ENCODE data around the gene CHCHD3. TPM values are rescaled to one million over a fixed set of nuclear protein-coding genes. Genes with fewer than 3 reads are reported as not detected.
"Not testable (repeated sequence)": the region's sequence is repeated elsewhere in the genome, so short reads cannot be mapped to it uniquely, and the experiment has no call there.

Gene CHCHD3
- total and polyA plus RNA-seq, 3 experiments from 2014 or later: 59.1 to 87.6 (median 86.9) TPM

DNA sequence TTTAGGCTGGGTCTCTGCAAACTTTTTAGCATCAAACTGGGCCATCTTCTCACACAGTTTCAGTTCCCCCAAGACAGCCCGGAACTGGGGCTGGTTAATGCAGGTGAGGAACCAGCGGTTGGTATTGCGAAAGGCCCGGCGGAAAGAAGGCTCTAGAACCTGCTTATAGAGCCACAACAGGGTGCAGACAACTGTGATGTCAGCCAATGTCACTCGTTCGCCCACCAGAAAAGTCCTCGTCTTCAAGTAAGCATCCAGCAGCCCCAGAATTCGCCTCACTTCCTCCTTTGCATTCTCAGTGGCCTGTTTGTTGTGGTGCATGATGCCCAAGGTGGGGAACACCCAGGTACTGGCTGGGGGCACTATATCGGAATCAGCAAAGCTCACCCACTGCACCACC is 46.6 kb downstream of the CHCHD3 start:
- H3K27ac ChIP-seq (ENCODE audit: low read depth, low read length); H3K27me3 ChIP-seq (ENCODE audit: insufficient read depth, low read length, poor library complexity, severe bottlenecking); H3K36me3 ChIP-seq (ENCODE audit: insufficient read depth, low read length); POLR2A ChIA-PET; H3K4me1 ChIP-seq (ENCODE audit: insufficient read depth, low read length); H3K36me3 Mint-ChIP-seq; H3K4me3 ChIP-seq (ENCODE audit: low read length); H3K27me3 Mint-ChIP-seq; H3K9me3 ChIP-seq (ENCODE audit: low read length); H3K9me3 Mint-ChIP-seq; CTCF ChIA-PET: not testable (repeated sequence)
- Mint-ChIP-seq H3K4me1 (peaks cover 9 to 38% (median 35%) of the 10 kb centered on the region in 3 donors), H3K27ac (peak overlapping the region in 2 of 8 donors; percentile 76 to 82), H3K4me3 (peak overlapping the region in 1 of 7 donors; percentile 24)
- DNase-seq: peak in 1 of 5 donors; percentile 4

DNA sequence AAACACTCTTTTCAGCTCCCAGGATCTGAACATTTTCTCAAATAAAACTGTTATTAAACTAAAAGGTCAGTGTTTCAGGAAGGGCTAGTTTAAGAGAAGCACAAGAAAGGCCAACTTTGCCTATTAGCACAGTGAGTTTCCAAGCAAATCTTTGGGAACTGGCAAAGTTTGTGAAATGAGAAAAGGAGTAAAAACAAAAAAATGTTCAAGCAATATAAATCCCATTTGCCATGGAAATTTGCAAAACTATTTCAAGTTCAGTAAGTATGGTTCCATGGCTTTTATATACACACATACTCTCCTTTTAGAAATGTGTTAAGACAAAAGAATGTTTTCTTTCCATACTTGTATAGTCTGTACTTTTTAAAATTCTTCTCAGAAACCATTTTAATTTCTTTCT is 51.5 kb downstream of the CHCHD3 start:
- Histone ChIP-seq H3K36me3 (ENCODE audit: insufficient read depth, low read length) (no peaks in the 10 kb centered on the region), H3K27me3 (ENCODE audit: insufficient read depth, low read length, poor library complexity, severe bottlenecking) (no peaks in the 10 kb centered on the region), H3K27ac (ENCODE audit: low read depth, low read length) (no peak overlapping the region), H3K9me3 (ENCODE audit: low read length) (no peaks in the 10 kb centered on the region), H3K4me1 (ENCODE audit: insufficient read depth, low read length) (peaks cover 5% of the 10 kb centered on the region), H3K4me3 (ENCODE audit: low read length) (no peak overlapping the region)
- no peaks in the 10 kb centered on the region for H3K27me3 Mint-ChIP-seq
- H3K9me3 Mint-ChIP-seq: peaks cover 0 to 3% (median 0%) of the 10 kb centered on the region in 5 donors
- DNase-seq: no peak
- peaks cover 12 to 42% (median 39%) of the 10 kb centered on the region in 3 donors for H3K4me1 Mint-ChIP-seq
- POLR2A ChIA-PET: no interaction called here
- no peak overlapping the region for H3K4me3 Mint-ChIP-seq
- H3K27ac Mint-ChIP-seq: peak overlapping the region in 2 of 8 donors; percentile 21 to 89
- H3K36me3 Mint-ChIP-seq: peaks cover 0 to 6% (median 1%) of the 10 kb centered on the region in 3 donors
- CTCF ChIA-PET: no interaction called here

- Mint-ChIP-seq H3K9me3 (peaks cover 0 to 3% (median 0%) of the 10 kb centered on the region in 5 donors), H3K4me3 (peak overlapping the region in 3 of 7 donors; percentile 27 to 59 (median 59)), H3K27me3 (no peaks in the 10 kb centered on the region), H3K36me3 (peaks cover 0 to 5% (median 0%) of the 10 kb centered on the region in 3 donors), H3K4me1 (peaks cover 12 to 42% (median 38%) of the 10 kb centered on the region in 3 donors), H3K27ac (peak overlapping the region in 6 of 8 donors; percentile 47 to 89 (median 68))
- CTCF ChIA-PET: no interaction called here
- Histone ChIP-seq H3K4me3 (ENCODE audit: low read length) (no peak overlapping the region), H3K9me3 (ENCODE audit: low read length) (no peaks in the 10 kb centered on the region), H3K27ac (ENCODE audit: low read depth, low read length) (no peak overlapping the region), H3K4me1 (ENCODE audit: insufficient read depth, low read length) (peaks cover 5% of the 10 kb centered on the region), H3K27me3 (ENCODE audit: insufficient read depth, low read length, poor library complexity, severe bottlenecking) (no peaks in the 10 kb centered on the region), H3K36me3 (ENCODE audit: insufficient read depth, low read length) (no peaks in the 10 kb centered on the region)
- POLR2A ChIA-PET: no interaction called here
- DNase-seq: no peak
Measured at GRCh38 chr7:133029463-133029862, 52.4 kb downstream of the CHCHD3 start.

GRCh38 chr7:133027397-133027796 is 54.5 kb downstream of the CHCHD3 start:
- DNase-seq: no peak
- ChIA-PET CTCF (no interaction called here), POLR2A (no interaction called here)
- Mint-ChIP-seq H3K9me3 (peaks cover 0 to 3% (median 0%) of the 10 kb centered on the region in 5 donors), H3K4me3 (no peak overlapping the region), H3K36me3 (peaks cover 0 to 20% (median 4%) of the 10 kb centered on the region in 3 donors), H3K27me3 (no peaks in the 10 kb centered on the region), H3K4me1 (peaks cover 10 to 41% (median 30%) of the 10 kb centered on the region in 3 donors), H3K27ac (no peak overlapping the region)
- Histone ChIP-seq H3K27ac (ENCODE audit: low read depth, low read length) (no peak overlapping the region), H3K4me1 (ENCODE audit: insufficient read depth, low read length) (peaks cover 5% of the 10 kb centered on the region), H3K9me3 (ENCODE audit: low read length) (no peaks in the 10 kb centered on the region), H3K27me3 (ENCODE audit: insufficient read depth, low read length, poor library complexity, severe bottlenecking) (no peaks in the 10 kb centered on the region), H3K4me3 (ENCODE audit: low read length) (no peak overlapping the region), H3K36me3 (ENCODE audit: insufficient read depth, low read length) (no peaks in the 10 kb centered on the region)

DNA sequence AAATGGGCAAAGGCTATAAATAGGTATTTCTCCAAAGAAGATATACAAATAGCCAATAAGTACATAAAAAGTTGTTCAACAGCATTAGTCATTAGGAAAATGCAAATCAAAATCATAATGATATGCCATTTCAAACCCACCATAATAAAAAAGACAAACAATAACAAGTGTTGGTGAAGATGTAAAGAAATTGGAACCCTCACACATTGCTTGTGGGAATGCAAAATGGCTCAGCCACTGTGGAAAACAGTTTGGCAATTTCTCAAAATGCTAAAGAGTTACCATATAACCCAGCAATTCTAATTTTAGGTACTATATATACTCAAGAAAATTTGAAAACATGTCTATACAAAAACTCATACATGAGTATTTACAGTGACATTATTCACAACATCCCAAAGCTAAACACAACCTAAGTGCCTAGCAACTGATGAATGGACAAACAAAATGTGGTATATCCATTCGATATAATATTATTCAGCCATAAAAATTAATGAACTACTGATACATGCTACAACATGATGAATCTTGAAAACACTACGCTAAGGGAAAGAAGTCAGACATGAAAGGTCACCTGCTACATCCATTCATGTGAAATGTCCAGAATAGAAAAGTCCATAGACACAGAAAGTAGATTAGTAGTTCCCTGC is 55.6 kb downstream of the CHCHD3 start:
- Mint-ChIP-seq H3K4me1 (peaks cover 10 to 31% (median 26%) of the 10 kb centered on the region in 3 donors), H3K36me3 (peaks cover 0 to 27% (median 6%) of the 10 kb centered on the region in 3 donors), H3K4me3 (no peak overlapping the region), H3K27me3 (no peaks in the 10 kb centered on the region), H3K27ac (no peak overlapping the region), H3K9me3 (peaks cover 0 to 3% (median 0%) of the 10 kb centered on the region in 5 donors)
- H3K27me3 ChIP-seq (ENCODE audit: insufficient read depth, low read length, poor library complexity, severe bottlenecking): no peaks in the 10 kb centered on the region
- POLR2A ChIA-PET: no interaction called here
- no peak overlapping the region for H3K4me3 ChIP-seq (ENCODE audit: low read length)
- no peak overlapping the region for H3K27ac ChIP-seq (ENCODE audit: low read depth, low read length)
- no peak for DNase-seq
- H3K4me1 ChIP-seq (ENCODE audit: insufficient read depth, low read length): peaks cover 5% of the 10 kb centered on the region
- H3K36me3 ChIP-seq (ENCODE audit: insufficient read depth, low read length): no peaks in the 10 kb centered on the region
- CTCF ChIA-PET: no interaction called here
- no peaks in the 10 kb centered on the region for H3K9me3 ChIP-seq (ENCODE audit: low read length)

DNA sequence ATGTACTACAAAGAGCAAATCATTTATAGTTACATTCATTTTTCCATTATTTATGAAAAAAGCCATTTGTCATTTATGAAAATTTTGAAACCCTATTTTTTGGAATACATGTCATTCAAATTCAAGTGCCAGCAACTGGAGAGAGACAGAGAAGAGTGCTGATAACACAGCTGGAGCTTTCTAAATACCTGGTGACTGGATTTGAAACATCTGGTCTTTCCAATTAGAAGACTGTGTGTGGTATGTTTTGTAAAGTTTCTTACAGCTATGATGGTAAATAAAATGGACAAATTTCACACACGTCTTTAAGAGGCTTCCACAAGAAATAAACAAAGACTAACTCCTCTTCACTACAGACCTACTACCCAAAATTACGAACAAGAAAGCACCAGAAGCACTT is 56.8 kb downstream of the CHCHD3 start:
- Mint-ChIP-seq H3K4me1 (peaks cover 9 to 20% (median 16%) of the 10 kb centered on the region in 3 donors), H3K27me3 (no peaks in the 10 kb centered on the region), H3K27ac (peak overlapping the region in 1 of 8 donors; percentile 55), H3K9me3 (peaks cover 0 to 3% (median 0%) of the 10 kb centered on the region in 5 donors), H3K36me3 (peaks cover 0 to 38% (median 6%) of the 10 kb centered on the region in 3 donors), H3K4me3 (no peak overlapping the region)
- no peaks in the 10 kb centered on the region for H3K27me3 ChIP-seq (ENCODE audit: insufficient read depth, low read length, poor library complexity, severe bottlenecking)
- POLR2A ChIA-PET: no interaction called here
- H3K36me3 ChIP-seq (ENCODE audit: insufficient read depth, low read length): no peaks in the 10 kb centered on the region
- DNase-seq: no peak
- peaks cover 5% of the 10 kb centered on the region for H3K4me1 ChIP-seq (ENCODE audit: insufficient read depth, low read length)
- no peak overlapping the region for H3K4me3 ChIP-seq (ENCODE audit: low read length)
- CTCF ChIA-PET: no interaction called here
- no peak overlapping the region for H3K27ac ChIP-seq (ENCODE audit: low read depth, low read length)
- no peaks in the 10 kb centered on the region for H3K9me3 ChIP-seq (ENCODE audit: low read length)

- Histone ChIP-seq H3K9me3 (ENCODE audit: low read length) (no peaks in the 10 kb centered on the region), H3K4me1 (ENCODE audit: insufficient read depth, low read length) (peaks cover under 1% of the 10 kb centered on the region), H3K27me3 (ENCODE audit: insufficient read depth, low read length, poor library complexity, severe bottlenecking) (no peaks in the 10 kb centered on the region), H3K27ac (ENCODE audit: low read depth, low read length) (no peak overlapping the region), H3K36me3 (ENCODE audit: insufficient read depth, low read length) (no peaks in the 10 kb centered on the region), H3K4me3 (ENCODE audit: low read length) (no peak overlapping the region)
- no peak for DNase-seq
- Mint-ChIP-seq H3K9me3 (peaks cover 0 to 3% (median 0%) of the 10 kb centered on the region in 5 donors), H3K27me3 (no peaks in the 10 kb centered on the region), H3K4me1 (peaks cover 4 to 19% (median 12%) of the 10 kb centered on the region in 3 donors), H3K4me3 (no peak overlapping the region), H3K36me3 (peaks cover 0 to 41% (median 6%) of the 10 kb centered on the region in 3 donors), H3K27ac (no peak overlapping the region)
- ChIA-PET POLR2A (no interaction called here), CTCF (no interaction called here)
Measured at GRCh38 chr7:133024596-133024995, 57.3 kb downstream of the CHCHD3 start.

DNA sequence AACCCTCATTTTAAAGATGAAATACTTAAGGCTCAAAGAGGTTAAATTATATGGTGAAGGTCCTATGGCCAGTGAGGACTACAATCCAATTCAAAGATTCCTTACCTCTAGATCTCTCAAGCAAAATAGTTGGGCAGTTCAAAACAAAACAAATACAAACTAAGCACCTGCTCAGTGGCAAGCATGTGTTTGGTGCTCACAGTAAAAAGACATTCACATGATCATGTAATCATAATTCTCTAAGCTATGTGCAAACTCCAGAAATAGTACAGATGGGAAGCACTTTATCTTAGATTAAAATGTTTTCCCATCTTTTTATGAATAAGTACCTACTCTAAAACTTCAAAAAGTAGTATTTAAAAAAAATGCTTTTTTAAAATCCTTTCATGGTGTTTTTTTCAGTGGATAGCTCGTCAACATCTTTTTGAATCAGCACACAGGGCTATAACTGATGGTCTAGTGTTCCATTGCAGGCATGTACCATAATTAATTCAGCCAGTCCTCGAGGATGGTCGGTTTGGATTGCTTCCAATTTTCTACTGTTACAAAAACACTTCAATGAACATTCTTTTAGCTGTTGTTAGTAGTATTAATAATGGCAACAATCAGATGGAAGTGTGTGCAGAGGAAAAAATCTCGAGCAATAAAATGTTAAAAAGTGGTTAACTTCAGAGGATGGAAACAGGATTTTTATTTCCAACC is 58.4 kb downstream of the CHCHD3 start:
- peaks cover 0 to 42% (median 8%) of the 10 kb centered on the region in 3 donors for H3K36me3 Mint-ChIP-seq
- Histone ChIP-seq H3K4me3 (ENCODE audit: low read length) (no peak overlapping the region), H3K27me3 (ENCODE audit: insufficient read depth, low read length, poor library complexity, severe bottlenecking) (no peaks in the 10 kb centered on the region), H3K36me3 (ENCODE audit: insufficient read depth, low read length) (no peaks in the 10 kb centered on the region), H3K27ac (ENCODE audit: low read depth, low read length) (no peak overlapping the region), H3K9me3 (ENCODE audit: low read length) (no peaks in the 10 kb centered on the region), H3K4me1 (ENCODE audit: insufficient read depth, low read length) (no peaks in the 10 kb centered on the region)
- H3K9me3 Mint-ChIP-seq: peaks cover 0 to 3% (median 0%) of the 10 kb centered on the region in 5 donors
- no peak for DNase-seq
- no peaks in the 10 kb centered on the region for H3K27me3 Mint-ChIP-seq
- no peak overlapping the region for H3K27ac Mint-ChIP-seq
- peaks cover 0 to 14% (median 4%) of the 10 kb centered on the region in 3 donors for H3K4me1 Mint-ChIP-seq
- ChIA-PET POLR2A (no interaction called here), CTCF (no interaction called here)
- no peak overlapping the region for H3K4me3 Mint-ChIP-seq

Data from CD8-positive, alpha-beta memory T cell (primary cell).